ENCODE measurements around the gene C14orf132.

- TF ChIP-seq ISL1 (CRISPR knock-in tag; IDR thresholded peaks at IDR 0.05) (no peak), ARNTL (CRISPR knock-in tag; IDR thresholded peaks at IDR 0.05; ENCODE audit: borderline replicate concordance, low read depth) (no peak), GLIS3 (CRISPR knock-in tag; IDR thresholded peaks at IDR 0.05) (no peak), CREB5 (CRISPR knock-in tag; IDR thresholded peaks at IDR 0.05; ENCODE audit: low read depth) (no peak), CSRNP3 (CRISPR knock-in tag; IDR thresholded peaks at IDR 0.05) (no peak), ZNF565 (CRISPR knock-in tag; conservative IDR thresholded peaks at IDR 0.05; ENCODE audit: low read depth) (no peak), ZFP3 (CRISPR knock-in tag; IDR thresholded peaks at IDR 0.05) (no peak), POU6F1 (CRISPR knock-in tag; IDR thresholded peaks at IDR 0.05; ENCODE audit: borderline replicate concordance, low read depth) (no peak), TCF4 (CRISPR knock-in tag; IDR thresholded peaks at IDR 0.05; ENCODE audit: borderline replicate concordance) (no peak), TOX (CRISPR knock-in tag; IDR thresholded peaks at IDR 0.05; ENCODE audit: borderline replicate concordance) (no peak), PATZ1 (CRISPR knock-in tag; IDR thresholded peaks at IDR 0.05; ENCODE audit: borderline replicate concordance) (no peak)
Measured at GRCh38 chr14:95998656-95999055, 40.5 kb upstream of the C14orf132 start.

Measured in SK-N-SH treated with all-trans-retinoic acid at 6 μM for 48 hours (cell line).